SK-N-SH (cell line): ENCODE results near the gene RBMS1. TPM values are rescaled to one million over a fixed set of nuclear protein-coding genes. Genes with fewer than 3 reads are reported as not detected.

ENCODE experiments used
- CTCF ChIA-PET: fragments of 300-600, 350-600 bp; formaldehyde crosslinking; extraction: SDS; loops from one replicate; lab custom pipeline; 2021; lab: Yijun Ruan, JAX
- POLR2A ChIA-PET: fragments of 350-600 bp; sonication (Branson Sonifier 250); formaldehyde crosslinking; extraction: SDS; loops from one replicate; lab custom pipeline; 2020; ENCODE audit warnings: antibody characterized with exemption, inconsistent platforms; lab: Yijun Ruan, JAX
- DNase-seq: peaks from one replicate; pipeline ENCODE4 v3.0.0; 2012
- H2AFZ ChIP-seq: fragments of 200-600 bp; sonication (generic); 2 replicates; pipeline ENCODE4 v1.8.1; 2016; ENCODE audit warnings: antibody characterized with exemption, mild to moderate bottlenecking, low read depth
- H3F3A ChIP-seq: fragments of 200-600 bp; sonication (generic); replicated peaks from 2 replicates; pipeline ENCODE3; 2016; ENCODE audit warnings: antibody characterized with exemption, mild to moderate bottlenecking; ENCODE audit not compliant: insufficient read depth
- H3K27ac ChIP-seq, 2 experiments: fragments of 200-500 bp in 1 of 2; fragments of 200-600 bp in 1 of 2; sonication (Bioruptor generic) in 1 of 2; sonication (generic), shearing (Covaris generic) in 1 of 2; 2 replicates each; pipeline versions ENCODE4 v1.5.1 to v1.6.1; 2014 to 2016; ENCODE audit warnings: low read depth in 2 of 2, inconsistent platforms in 1 of 2, low read length in 1 of 2, mild to moderate bottlenecking in 1 of 2, mixed read lengths in 1 of 2
- H3K27me3 ChIP-seq: fragments of 200-600 bp; sonication (generic), shearing (Covaris generic); 2 replicates; pipeline ENCODE4 v1.6.1; 2016; ENCODE audit warnings: mixed run types; ENCODE audit not compliant: insufficient read depth
- H3K36me3 ChIP-seq, 2 experiments: fragments of 200-500 bp in 1 of 2; fragments of 200-600 bp in 1 of 2; sonication (Bioruptor generic) in 1 of 2; sonication (generic) in 1 of 2; replicated peaks in 1 of 2; 2 replicates each; pipeline versions ENCODE3 to v1.5.1; 2014 to 2016; ENCODE audit warnings: low read length in 1 of 2, mild to moderate bottlenecking in 1 of 2; ENCODE audit not compliant: insufficient read depth in 2 of 2, control insufficient read depth in 1 of 2
- H3K4me1 ChIP-seq, 2 experiments: fragments of 200-500 bp in 1 of 2; fragments of 200-600 bp in 1 of 2; sonication (Bioruptor generic) in 1 of 2; sonication (generic), shearing (Covaris generic) in 1 of 2; 2 replicates each; pipeline versions ENCODE4 v1.5.1 to v1.6.1; 2014 to 2016; ENCODE audit warnings: low read depth in 1 of 2, low read length in 1 of 2, mixed run types in 1 of 2; ENCODE audit not compliant: insufficient read depth in 2 of 2, control insufficient read depth in 1 of 2
- H3K4me2 ChIP-seq: fragments of 200-600 bp; sonication (generic), shearing (Covaris generic); 2 replicates; pipeline ENCODE4 v1.6.1; 2017; ENCODE audit warnings: mixed run types
- H3K4me3 ChIP-seq, 2 experiments: fragments of 200-500 bp in 1 of 2; fragments of 200-600 bp in 1 of 2; sonication (Bioruptor generic) in 1 of 2; sonication (generic), shearing (Covaris generic) in 1 of 2; 2 replicates each; pipeline versions ENCODE4 v1.5.1 to v1.8.1; 2014 to 2016; ENCODE audit warnings: low read depth in 2 of 2, inconsistent platforms in 1 of 2, low read length in 1 of 2, mild to moderate bottlenecking in 1 of 2, mixed read lengths in 1 of 2, moderate library complexity in 1 of 2
- H3K79me2 ChIP-seq: fragments of 200-600 bp; sonication (generic); 2 replicates; pipeline ENCODE4 v1.8.1; 2017; ENCODE audit warnings: mild to moderate bottlenecking; ENCODE audit not compliant: insufficient read depth
- H3K9ac ChIP-seq: fragments of 200-600 bp; sonication (generic); 2 replicates; pipeline ENCODE4 v1.6.1; 2017; ENCODE audit warnings: mixed run types
- H3K9me2 ChIP-seq: fragments of 200-600 bp; sonication (generic); 2 replicates; pipeline ENCODE4 v1.6.1; 2017; ENCODE audit warnings: mixed run types
- H3K9me3 ChIP-seq: fragments of 200-600 bp; sonication (generic); 2 replicates; pipeline ENCODE4 v1.6.1; 2017; ENCODE audit warnings: mixed run types, mild to moderate bottlenecking, moderate library complexity
- H4K20me1 ChIP-seq: fragments of 200-600 bp; sonication (generic); 2 replicates; pipeline ENCODE4 v1.6.1; 2017; ENCODE audit warnings: mild to moderate bottlenecking, mixed run types; ENCODE audit not compliant: insufficient read depth
- CTCF ChIP-seq: fragments of 200-600 bp; sonication (generic); IDR thresholded peaks from 2 replicates; pipeline ENCODE4 v1.6.1; 2017; ENCODE audit warnings: antibody characterized with exemption, mild to moderate bottlenecking, moderate library complexity
- ELF1 ChIP-seq: IDR thresholded peaks from 2 replicates; pipeline ENCODE4 v1.4.0; 2012
- EP300 ChIP-seq, 2 experiments: IDR thresholded peaks; 2 replicates each; pipeline versions ENCODE4 v1.4.0 to v1.6.1; 2012; ENCODE audit warnings: borderline replicate concordance in 1 of 2, low read depth in 1 of 2, low read length in 1 of 2
- FOXJ3 ChIP-seq: sonication (generic); formaldehyde crosslinking; IDR thresholded peaks from 2 replicates; pipeline ENCODE4 v1.5.1; 2020; ENCODE audit warnings: mild to moderate bottlenecking, missing genetic modification reagents
- FOXM1 ChIP-seq: IDR thresholded peaks from 2 replicates; pipeline ENCODE4 v1.4.0; 2012; ENCODE audit warnings: low read depth, mild to moderate bottlenecking
- GATA2 ChIP-seq: sonication (generic); formaldehyde crosslinking; IDR thresholded peaks from 2 replicates; pipeline ENCODE4 v1.5.0; 2020; ENCODE audit warnings: mild to moderate bottlenecking, missing genetic modification reagents
- POLR2AphosphoS5 ChIP-seq: IDR thresholded peaks from 2 replicates; pipeline ENCODE4 v1.6.1; 2012; ENCODE audit warnings: low read depth, low read length
- RFX5 ChIP-seq: IDR thresholded peaks from 2 replicates; pipeline ENCODE4 v1.6.1; 2012; ENCODE audit warnings: mild to moderate bottlenecking, improper control_type of control experiment, low read length
- RXRA ChIP-seq: IDR thresholded peaks from 2 replicates; pipeline ENCODE4 v1.4.0; 2012; ENCODE audit warnings: low read depth, mild to moderate bottlenecking, borderline replicate concordance
- SMC3 ChIP-seq: IDR thresholded peaks from 2 replicates; pipeline ENCODE4 v1.6.1; 2012; ENCODE audit warnings: low read depth, low read length, improper control_type of control experiment
- TCF12 ChIP-seq: IDR thresholded peaks from 2 replicates; pipeline ENCODE4 v1.4.0; 2012
- YY1 ChIP-seq: IDR thresholded peaks from 2 replicates; pipeline ENCODE4 v1.4.0; 2012; ENCODE audit warnings: low read depth, mild to moderate bottlenecking
- WGBS: methylation state at CpG from one replicate; pipeline ENCODE4 v1.1.6; 2017; ENCODE audit warnings: low lambda C conversion rate; 5-methylcytosine and 5-hydroxymethylcytosine counted together
- polyA plus RNA-seq, 3 experiments: library from polyadenylated mRNA; depleted of rRNA; stranded (reverse); fragments of >200 nt; gene quantifications; 2 replicates each; pipeline ENCODE4 v1.2.3, GENCODE V29; 2012
- TF ChIP-seq, protein P1 (sequence below): IDR thresholded peaks from 2 replicates; pipeline ENCODE4 v1.6.1; 2012; ENCODE audit warnings: mild to moderate bottlenecking, low read depth, low read length, moderate library complexity
- TF ChIP-seq, protein P2 (sequence below): IDR thresholded peaks from 2 replicates; pipeline ENCODE4; 2012

The RBMS1 gene
- polyA plus RNA-seq, 1 of the 3 experiments (the other 2 are of a cell fraction) = 56.5 TPM

- TF ChIP-seq, protein P1, sequence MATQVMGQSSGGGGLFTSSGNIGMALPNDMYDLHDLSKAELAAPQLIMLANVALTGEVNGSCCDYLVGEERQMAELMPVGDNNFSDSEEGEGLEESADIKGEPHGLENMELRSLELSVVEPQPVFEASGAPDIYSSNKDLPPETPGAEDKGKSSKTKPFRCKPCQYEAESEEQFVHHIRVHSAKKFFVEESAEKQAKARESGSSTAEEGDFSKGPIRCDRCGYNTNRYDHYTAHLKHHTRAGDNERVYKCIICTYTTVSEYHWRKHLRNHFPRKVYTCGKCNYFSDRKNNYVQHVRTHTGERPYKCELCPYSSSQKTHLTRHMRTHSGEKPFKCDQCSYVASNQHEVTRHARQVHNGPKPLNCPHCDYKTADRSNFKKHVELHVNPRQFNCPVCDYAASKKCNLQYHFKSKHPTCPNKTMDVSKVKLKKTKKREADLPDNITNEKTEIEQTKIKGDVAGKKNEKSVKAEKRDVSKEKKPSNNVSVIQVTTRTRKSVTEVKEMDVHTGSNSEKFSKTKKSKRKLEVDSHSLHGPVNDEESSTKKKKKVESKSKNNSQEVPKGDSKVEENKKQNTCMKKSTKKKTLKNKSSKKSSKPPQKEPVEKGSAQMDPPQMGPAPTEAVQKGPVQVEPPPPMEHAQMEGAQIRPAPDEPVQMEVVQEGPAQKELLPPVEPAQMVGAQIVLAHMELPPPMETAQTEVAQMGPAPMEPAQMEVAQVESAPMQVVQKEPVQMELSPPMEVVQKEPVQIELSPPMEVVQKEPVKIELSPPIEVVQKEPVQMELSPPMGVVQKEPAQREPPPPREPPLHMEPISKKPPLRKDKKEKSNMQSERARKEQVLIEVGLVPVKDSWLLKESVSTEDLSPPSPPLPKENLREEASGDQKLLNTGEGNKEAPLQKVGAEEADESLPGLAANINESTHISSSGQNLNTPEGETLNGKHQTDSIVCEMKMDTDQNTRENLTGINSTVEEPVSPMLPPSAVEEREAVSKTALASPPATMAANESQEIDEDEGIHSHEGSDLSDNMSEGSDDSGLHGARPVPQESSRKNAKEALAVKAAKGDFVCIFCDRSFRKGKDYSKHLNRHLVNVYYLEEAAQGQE = no peak
These were observed 8.9 kb upstream of the RBMS1 start (continued) for GRCh38 chr2:160502478-160502877.

DNA sequence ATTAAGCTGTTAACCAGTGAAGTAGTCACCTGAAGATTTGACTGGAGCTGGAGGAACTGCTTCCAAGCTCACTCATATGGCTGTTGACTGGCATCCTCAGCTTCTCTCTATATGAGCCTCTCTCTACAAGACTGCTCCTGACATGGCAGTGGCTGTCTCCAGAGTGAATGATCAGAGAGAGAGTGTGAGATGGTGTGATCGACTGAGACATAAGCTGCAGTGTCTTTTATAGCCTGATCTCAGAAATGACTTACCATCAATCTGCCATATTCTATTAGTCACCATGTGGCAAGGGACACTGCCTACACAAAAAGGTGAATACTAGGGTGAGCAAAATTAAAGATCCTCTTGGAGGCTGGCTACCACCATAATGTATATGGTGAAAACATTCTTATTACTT lies 7.8 kb upstream of the RBMS1 start:
- TF ChIP-seq YY1 = no peak
- TF ChIP-seq RFX5 = no peak
- TF ChIP-seq FOXJ3 (CRISPR knock-in tag) = no peak
- TF ChIP-seq, protein P2, sequence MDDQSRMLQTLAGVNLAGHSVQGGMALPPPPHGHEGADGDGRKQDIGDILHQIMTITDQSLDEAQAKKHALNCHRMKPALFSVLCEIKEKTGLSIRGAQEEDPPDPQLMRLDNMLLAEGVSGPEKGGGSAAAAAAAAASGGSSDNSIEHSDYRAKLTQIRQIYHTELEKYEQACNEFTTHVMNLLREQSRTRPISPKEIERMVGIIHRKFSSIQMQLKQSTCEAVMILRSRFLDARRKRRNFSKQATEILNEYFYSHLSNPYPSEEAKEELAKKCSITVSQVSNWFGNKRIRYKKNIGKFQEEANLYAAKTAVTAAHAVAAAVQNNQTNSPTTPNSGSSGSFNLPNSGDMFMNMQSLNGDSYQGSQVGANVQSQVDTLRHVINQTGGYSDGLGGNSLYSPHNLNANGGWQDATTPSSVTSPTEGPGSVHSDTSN = no peak
- TF ChIP-seq FOXM1 = no peak
- TF ChIP-seq CTCF = no peak
- no peak for TF ChIP-seq POLR2AphosphoS5
- TF ChIP-seq TCF12 = no peak
- no peak for TF ChIP-seq GATA2 (CRISPR knock-in tag)
- TF ChIP-seq RXRA = no peak
- no peak for TF ChIP-seq SMC3
- no peak for TF ChIP-seq ELF1
- TF ChIP-seq EP300 (IDR thresholded peaks at IDR 0.05; ENCODE audit: borderline replicate concordance in 1 of 2, low read depth in 1 of 2, low read length in 1 of 2) = no peak
- Histone ChIP-seq H3K4me2 (no peak overlapping the region), H3K36me3 (no peaks in the 10 kb centered on the region), H3F3A (no peaks in the 10 kb centered on the region), H3K27ac (no peak overlapping the region), H3K4me3 (no peak overlapping the region), H3K9ac (no peak overlapping the region), H3K9me3 (no peaks in the 10 kb centered on the region), H3K4me1 (peaks cover 0 to 12% of the 10 kb centered on the region in 2 experiments; a peak in 2 of 4 replicates), H3K9me2 (no peaks in the 10 kb centered on the region), H2AFZ (no peak overlapping the region), H3K79me2 (no peaks in the 10 kb centered on the region), H4K20me1 (no peaks in the 10 kb centered on the region), H3K27me3 (no peaks in the 10 kb centered on the region)
- 73% methylated on average over 1 of the region's 1 CpG for WGBS
- POLR2A ChIA-PET = no interaction called here
- DNase-seq = no peak
- CTCF ChIA-PET = no interaction called here
